K562 (cell line): ENCODE results near the gene CCDC85B. TPM values are rescaled to one million over a fixed set of nuclear protein-coding genes. Genes with fewer than 3 reads are reported as not detected.
A peak's percentile ranks its signal among the peaks of the same experiment; 100 is the strongest.

ENCODE experiments used
- ARID2 ChIP-seq: fragments of 450-650 bp; IDR thresholded peaks from 2 replicates; pipeline ENCODE4 v1.6.1; 2017; ENCODE audit warnings: antibody characterized with exemption, mild to moderate bottlenecking
- BHLHE40 ChIP-seq: IDR thresholded peaks from 2 replicates; pipeline ENCODE4 v1.6.1; 2011; ENCODE audit warnings: low read length, improper control_type of control experiment
- CREB1 ChIP-seq, 2 experiments: sonication (generic) in 1 of 2; formaldehyde crosslinking in 1 of 2; IDR thresholded peaks; 2 replicates each; pipeline versions ENCODE4 v1.6.1 to v1.8.0; 2012 to 2022; ENCODE audit warnings: inconsistent platforms in 1 of 2, mild to moderate bottlenecking in 1 of 2, missing genetic modification reagents in 1 of 2, moderate library complexity in 1 of 2
- CTBP1 ChIP-seq: fragments of 450-650 bp; IDR thresholded peaks from 2 replicates; pipeline ENCODE4 v1.6.1; 2016; ENCODE audit warnings: borderline replicate concordance
- CTCFL ChIP-seq: IDR thresholded peaks from 2 replicates; pipeline ENCODE4 v1.6.1; 2011; ENCODE audit warnings: borderline replicate concordance, low read depth, mild to moderate bottlenecking, moderate library complexity, low read length; ENCODE audit not compliant: insufficient read depth, poor library complexity, severe bottlenecking
- FOXM1 ChIP-seq, 2 experiments: fragments of 450-650 bp in 1 of 2; sonication (generic) in 1 of 2; formaldehyde crosslinking in 1 of 2; IDR thresholded peaks; 2 replicates each; pipeline versions ENCODE4 v1.6.1 to v1.9.0; 2017 to 2022; ENCODE audit warnings: low read depth in 2 of 2, mild to moderate bottlenecking in 2 of 2, missing genetic modification reagents in 1 of 2, moderate library complexity in 1 of 2
- GATAD2B ChIP-seq: fragments of 450-650 bp; IDR thresholded peaks from 2 replicates; pipeline ENCODE4 v1.6.1; 2017; ENCODE audit warnings: mild to moderate bottlenecking, borderline replicate concordance
- GMEB1 ChIP-seq: fragments of 250-450 bp; sonication (Bioruptor Pico); IDR thresholded peaks from 2 replicates; pipeline ENCODE4 v1.4.0; 2020; ENCODE audit warnings: mild to moderate bottlenecking
- HDAC1 ChIP-seq, 2 experiments: fragments of 450-650 bp; IDR thresholded peaks; 2 replicates each; pipeline ENCODE4 v1.6.1; 2016 to 2017; ENCODE audit warnings: inconsistent platforms in 1 of 2, mild to moderate bottlenecking in 1 of 2, moderate library complexity in 1 of 2
- HMGN3 ChIP-seq: IDR thresholded peaks from 2 replicates; pipeline ENCODE4 v1.6.1; 2011; ENCODE audit warnings: borderline replicate concordance, low read depth, mild to moderate bottlenecking, mixed read lengths, low read length; ENCODE audit not compliant: insufficient read length; ENCODE audit errors: extremely low read depth
- JUND ChIP-seq, 2 experiments: IDR thresholded peaks; 2 replicates in 1 of 2; 3 replicates in 1 of 2; pipeline ENCODE4 v1.6.1; 2011; ENCODE audit warnings: borderline replicate concordance in 2 of 2, low read depth in 2 of 2, low read length in 2 of 2, improper control_type of control experiment in 1 of 2, missing biosample characterization in 1 of 2, missing genetic modification characterization in 1 of 2, missing genetic modification reagents in 1 of 2
- MYC ChIP-seq, 2 experiments: fragments of 250-450 bp in 1 of 2; sonication (Bioruptor Pico) in 1 of 2; IDR thresholded peaks; 2 replicates each; pipeline versions ENCODE4 v1.5.1 to v1.6.1; 2012 to 2021; ENCODE audit warnings: low read depth in 2 of 2, borderline replicate concordance in 1 of 2, improper control_type of control experiment in 1 of 2, low read length in 1 of 2, mild to moderate bottlenecking in 1 of 2, moderate library complexity in 1 of 2
- NEUROD1 ChIP-seq: fragments of 150-350 bp; IDR thresholded peaks from 2 replicates; pipeline ENCODE4 v1.6.1; 2014; ENCODE audit warnings: borderline replicate concordance, low read length, low read depth; ENCODE audit not compliant: partially characterized antibody
- NR1H2 ChIP-seq: sonication (generic); formaldehyde crosslinking; IDR thresholded peaks from 2 replicates; pipeline ENCODE4 v1.4.0; 2020; ENCODE audit warnings: mild to moderate bottlenecking, missing genetic modification reagents
- PHF8 ChIP-seq: fragments of 200-600 bp; sonication (generic); IDR thresholded peaks from 2 replicates; pipeline ENCODE4 v1.6.1; 2012; ENCODE audit warnings: mixed run types, mild to moderate bottlenecking, inconsistent platforms, low read length, moderate library complexity, borderline replicate concordance
- SAP30 ChIP-seq: fragments of 200-600 bp; sonication (generic); IDR thresholded peaks from 2 replicates; pipeline ENCODE4 v1.6.1; 2012; ENCODE audit warnings: borderline replicate concordance, low read depth, mild to moderate bottlenecking, moderate library complexity, low read length, control low read depth, inconsistent platforms; ENCODE audit not compliant: insufficient read depth, poor library complexity, severe bottlenecking
- SIN3B ChIP-seq: fragments of 450-650 bp; IDR thresholded peaks from 2 replicates; pipeline ENCODE4 v1.6.1; 2017; ENCODE audit warnings: low read depth, mild to moderate bottlenecking, moderate library complexity
- TRIM24 ChIP-seq, 2 experiments: fragments of 450-650 bp; IDR thresholded peaks; 2 replicates each; pipeline ENCODE4 v1.6.1; 2016
- ZBED1 ChIP-seq: IDR thresholded peaks from 2 replicates; pipeline ENCODE4 v1.6.1; 2014
- ZBTB17 ChIP-seq: fragments of 450-650 bp; formaldehyde crosslinking; IDR thresholded peaks from 2 replicates; pipeline ENCODE4 v1.4.0; 2020; ENCODE audit warnings: mild to moderate bottlenecking
- ZNF282 ChIP-seq: sonication (generic); formaldehyde crosslinking; IDR thresholded peaks from 2 replicates; pipeline ENCODE4 v1.8.1; 2023; ENCODE audit warnings: missing genetic modification reagents
- ZNF583 ChIP-seq: fragments of 250-450 bp; sonication (Bioruptor Pico); IDR thresholded peaks from 2 replicates; pipeline ENCODE4 v1.4.0; 2020
- polyA plus RNA-seq, 8 experiments: library from polyadenylated mRNA; depleted of rRNA in 4 of 8; stranded (reverse) in 5 of 8; unstranded in 3 of 8; fragments of >200 nt; fragmentation: Nextera tagmentation in 2 of 8; fragmentation: Illumina TruSeq in 1 of 8; extraction: Ambion mirVana in 2 of 8; extraction: Trizol in 1 of 8; gene quantifications; 2 replicates each; pipeline versions ENCODE4 v1.2.1 to v1.2.3, GENCODE V29; 2011 to 2014; ENCODE audit warnings: inconsistent platforms in 1 of 8, missing spikeins in 1 of 8
- total RNA-seq, 7 experiments: library from RNA; depleted of rRNA in 6 of 7; stranded (reverse); fragments of >200 nt in 6 of 7; fragmentation: Illumina TruSeq in 2 of 7; extraction: Trizol in 2 of 7; gene quantifications; 2 replicates each; pipeline versions ENCODE4 v1.2.1 to v1.2.3, GENCODE V29; 2011 to 2021; ENCODE audit warnings: low replicate concordance in 1 of 7

CCDC85B gene
- total and polyA plus RNA-seq, 9 of the 15 experiments (the other 6 are each of a cell fraction or from before 2014, with no cell fraction given) = 0.14 to 138 (median 6.2) TPM

- TF ChIP-seq JUND (IDR thresholded peaks at IDR 0.05; ENCODE audit: borderline replicate concordance, low read depth, low read length) (peak; percentile 48; the same call in 1 of the 2 replicates), JUND (tag; IDR thresholded peaks at IDR 0.05; ENCODE audit: borderline replicate concordance, low read depth, low read length) (peak; percentile 22; the same call in 1 of the 3 replicates), ARID2 (no peak), ZBTB17 (peak; percentile 86), HDAC1 (IDR thresholded peaks at IDR 0.05) (peak in 1 of 2 experiments; percentile 38; a peak in 1 of 4 replicates), ZNF583 (CRISPR knock-in tag) (peak; percentile 57; the same call in 1 of the 2 replicates), NR1H2 (peak; percentile 78; the same call in 1 of the 2 replicates), SIN3B (peak; percentile 77), ZNF282 (CRISPR knock-in tag) (0 out of 2 replicates have a peak, but pooled peaks have one; percentile 55), FOXM1 (IDR thresholded peaks at IDR 0.05; ENCODE audit: low read depth) (no peak), FOXM1 (CRISPR knock-in tag; IDR thresholded peaks at IDR 0.05; ENCODE audit: low read depth) (0 out of 2 replicates have a peak, but pooled peaks have one; percentile 56), SAP30 (peak; percentile 86), CTBP1 (peak; percentile 92), CTCFL (peak; percentile 47), HMGN3 (peak; percentile 23), ZBED1 (peak; percentile 15; the same call in 1 of the 2 replicates), BHLHE40 (peak; percentile 94), GMEB1 (peak; percentile 66), NEUROD1 (peak; percentile 34), CREB1 (IDR thresholded peaks at IDR 0.05) (peak; percentile 68), CREB1 (CRISPR knock-in tag; IDR thresholded peaks at IDR 0.05) (no peak; the same call in 1 of the 2 replicates), GATAD2B (peak; percentile 64; the same call in 1 of the 2 replicates), MYC (IDR thresholded peaks at IDR 0.05; ENCODE audit: low read depth, low read length) (peak; percentile 97), MYC (CRISPR knock-in tag; IDR thresholded peaks at IDR 0.05; ENCODE audit: borderline replicate concordance, low read depth) (no peak), PHF8 (peak; percentile 90; the same call in 1 of the 2 replicates), TRIM24 (IDR thresholded peaks at IDR 0.05) (peak in 1 of 2 experiments; percentile 38; a peak in 1 of 4 replicates)
Measured at GRCh38 chr11:65890324-65891218, at the start of gene CCDC85B (continued).
